Calu3 (cell line): ENCODE measurements around the gene PI16. TPM values are rescaled to one million over a fixed set of nuclear protein-coding genes. Genes with fewer than 3 reads are reported as not detected.

Experiments
- BruUV-seq: library from RNA; stranded (reverse); fragments of 400-500 nt; replicated peaks from 2 replicates; lab custom pipeline; 2021; lab: Mats Ljungman, UMichigan
- CTCF ChIA-PET: fragments of 300-600 bp; sonication (Branson Sonifier 250); formaldehyde crosslinking; loops from one replicate; lab custom pipeline; 2022; ENCODE audit warnings: antibody characterized with exemption; lab: Charles Lee
- DNase-seq: peaks from one replicate; pipeline ENCODE4 v3.0.0; 2022
- H3K27ac Mint-ChIP-seq: one replicate; pipeline ENCODE4 v1.8.0; 2022; ENCODE audit warnings: mixed read lengths; ENCODE audit not compliant: unreplicated experiment
- H3K27me3 Mint-ChIP-seq: one replicate; pipeline ENCODE4 v1.8.0; 2022; ENCODE audit warnings: mixed read lengths; ENCODE audit not compliant: unreplicated experiment
- H3K36me3 Mint-ChIP-seq: one replicate; pipeline ENCODE4 v1.8.0; 2022; ENCODE audit warnings: mild to moderate bottlenecking, moderate library complexity, mixed read lengths; ENCODE audit not compliant: insufficient read depth, unreplicated experiment
- H3K4me1 Mint-ChIP-seq: one replicate; pipeline ENCODE4 v1.8.0; 2022; ENCODE audit warnings: mild to moderate bottlenecking, low read depth, mixed read lengths; ENCODE audit not compliant: unreplicated experiment
- H3K4me3 Mint-ChIP-seq: one replicate; pipeline ENCODE4 v1.8.0; 2022; ENCODE audit warnings: mild to moderate bottlenecking, low read depth, moderate library complexity, mixed read lengths; ENCODE audit not compliant: unreplicated experiment
- H3K9me3 Mint-ChIP-seq: one replicate; pipeline ENCODE4 v1.8.0; 2022; ENCODE audit warnings: low read depth, mixed read lengths; ENCODE audit not compliant: unreplicated experiment
- intact Hi-C: fragments of 100-400 bp; cut with micrococcal nuclease; formaldehyde crosslinking; loops from one replicate; pipeline ENCODE4 v1.10.0; 2022; ENCODE audit not compliant: unreplicated experiment
- total RNA-seq: library from RNA; stranded (reverse); gene quantifications from 2 replicates; pipeline ENCODE4 v1.2.3, GENCODE V29; 2022
- TF ChIP-seq, protein P1 (sequence below): fragments of 200-600 bp; IDR thresholded peaks from one replicate; pipeline ENCODE4 v1.8.0; 2022; ENCODE audit warnings: antibody characterized with exemption; ENCODE audit not compliant: unreplicated experiment

PI16 gene
- total RNA-seq, 1 experiment from 2014 or later, result 0.17 TPM

DNA sequence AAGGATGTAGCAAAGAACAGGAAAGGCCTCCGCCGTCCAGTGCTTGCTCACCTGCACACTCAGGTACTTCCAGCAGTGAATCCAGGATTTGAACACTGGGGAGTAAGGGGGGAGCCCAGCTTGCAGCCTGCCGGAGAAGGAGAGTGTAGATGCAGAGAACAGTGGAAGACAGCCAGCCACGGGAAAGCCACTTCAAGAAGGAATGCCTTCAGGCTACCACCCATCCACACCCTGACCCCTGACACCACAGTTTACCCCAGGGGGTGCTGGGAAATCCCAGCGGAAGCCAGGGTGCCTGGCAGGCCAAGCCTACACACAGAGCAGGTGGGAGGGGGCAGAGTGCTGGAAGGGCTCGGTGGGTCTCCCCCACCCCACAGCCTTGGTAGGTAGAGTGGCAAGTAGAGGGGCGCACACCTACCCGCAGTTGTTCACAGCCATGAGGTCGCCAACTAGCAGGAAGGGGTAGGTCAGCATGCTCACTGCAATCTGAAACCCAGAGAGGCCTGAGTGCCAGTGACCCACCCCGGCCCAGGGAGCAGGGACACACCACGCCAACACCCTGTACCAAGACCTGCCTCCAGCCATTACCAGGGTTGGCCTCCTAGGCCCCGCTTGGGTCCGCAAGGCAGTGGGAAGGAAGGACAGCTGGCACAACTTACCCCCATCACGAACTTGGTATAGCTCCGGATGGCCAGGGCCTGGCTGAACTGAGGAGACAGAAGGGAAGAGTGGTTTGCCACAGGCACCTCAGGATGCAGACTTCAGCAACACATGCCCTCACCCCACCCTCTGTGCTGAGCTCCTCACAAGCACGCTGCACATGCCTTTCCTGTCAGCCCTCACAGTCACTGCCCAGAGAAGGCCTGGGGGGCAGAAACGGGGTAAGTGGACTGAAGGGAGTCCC is 15.7 kb downstream of the PI16 start:
- H3K4me3 Mint-ChIP-seq, result no peak overlapping the region
- no peaks in the 10 kb centered on the region for H3K9me3 Mint-ChIP-seq
- TF ChIP-seq, protein P1, sequence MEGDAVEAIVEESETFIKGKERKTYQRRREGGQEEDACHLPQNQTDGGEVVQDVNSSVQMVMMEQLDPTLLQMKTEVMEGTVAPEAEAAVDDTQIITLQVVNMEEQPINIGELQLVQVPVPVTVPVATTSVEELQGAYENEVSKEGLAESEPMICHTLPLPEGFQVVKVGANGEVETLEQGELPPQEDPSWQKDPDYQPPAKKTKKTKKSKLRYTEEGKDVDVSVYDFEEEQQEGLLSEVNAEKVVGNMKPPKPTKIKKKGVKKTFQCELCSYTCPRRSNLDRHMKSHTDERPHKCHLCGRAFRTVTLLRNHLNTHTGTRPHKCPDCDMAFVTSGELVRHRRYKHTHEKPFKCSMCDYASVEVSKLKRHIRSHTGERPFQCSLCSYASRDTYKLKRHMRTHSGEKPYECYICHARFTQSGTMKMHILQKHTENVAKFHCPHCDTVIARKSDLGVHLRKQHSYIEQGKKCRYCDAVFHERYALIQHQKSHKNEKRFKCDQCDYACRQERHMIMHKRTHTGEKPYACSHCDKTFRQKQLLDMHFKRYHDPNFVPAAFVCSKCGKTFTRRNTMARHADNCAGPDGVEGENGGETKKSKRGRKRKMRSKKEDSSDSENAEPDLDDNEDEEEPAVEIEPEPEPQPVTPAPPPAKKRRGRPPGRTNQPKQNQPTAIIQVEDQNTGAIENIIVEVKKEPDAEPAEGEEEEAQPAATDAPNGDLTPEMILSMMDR, result no peak
- DNase-seq, result no peak
- intact Hi-C loops, result no loop called here
- CTCF ChIA-PET, result no interaction called here
- no peak overlapping the region for H3K27ac Mint-ChIP-seq
- H3K4me1 Mint-ChIP-seq, result no peaks in the 10 kb centered on the region
- no TSS peak for BruUV-seq
- H3K27me3 Mint-ChIP-seq, result no peaks in the 10 kb centered on the region
- H3K36me3 Mint-ChIP-seq, result peaks cover 41% of the 10 kb centered on the region

- Mint-ChIP-seq H3K4me3 (no peak overlapping the region), H3K9me3 (no peaks in the 10 kb centered on the region), H3K27ac (no peak overlapping the region), H3K36me3 (peaks cover 49% of the 10 kb centered on the region), H3K4me1 (no peaks in the 10 kb centered on the region), H3K27me3 (no peaks in the 10 kb centered on the region)
- intact Hi-C loops, result no loop called here
- BruUV-seq, result no TSS peak
- no peak for DNase-seq
- CTCF ChIA-PET, result interaction anchor here (0.5 kb wide), 1 partner anchor 220 kb away, joined by 4 read pairs; no protein-coding TSS in a partner anchor
- TF ChIP-seq, protein P1, result no peak
Measured at GRCh38 chr6:36970892-36971842, 16.6 kb downstream of the PI16 start.

DNA sequence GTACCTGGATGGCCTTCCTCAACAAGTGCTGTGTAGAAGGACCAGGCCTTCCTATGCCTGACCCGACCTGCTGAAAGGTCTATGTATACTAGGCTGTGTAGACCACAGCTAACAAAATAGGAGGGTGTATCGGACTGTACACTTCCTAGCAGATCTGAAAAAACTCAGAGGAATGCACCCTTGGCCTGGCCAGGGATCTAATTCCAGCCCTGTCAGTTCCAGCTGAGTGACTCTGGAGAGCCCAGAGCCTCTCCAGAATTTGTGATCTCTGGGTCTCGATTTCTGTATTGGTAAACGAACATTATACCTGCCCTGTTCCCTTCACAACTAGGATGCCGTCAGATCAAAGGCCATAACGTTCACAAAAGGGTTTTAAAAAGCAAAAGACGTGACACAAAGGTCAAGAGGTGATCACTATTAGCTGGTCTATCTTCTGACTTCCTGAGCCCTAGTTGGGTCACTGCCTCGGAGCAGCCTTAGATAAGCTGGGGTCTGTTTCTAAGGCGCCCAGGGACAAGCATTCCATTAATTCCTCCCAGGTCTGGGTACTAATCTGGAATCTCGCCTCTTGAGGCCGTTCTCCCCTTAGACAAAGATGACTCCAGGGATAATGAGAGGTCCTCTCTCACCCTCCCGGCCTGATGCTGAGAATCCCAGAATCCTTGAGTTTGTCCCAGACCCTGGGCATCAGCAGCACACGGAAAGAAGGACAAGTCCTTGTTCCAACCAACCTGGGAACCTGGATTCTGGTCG is 17.6 kb downstream of the PI16 start:
- TF ChIP-seq, protein P1, result no peak
- CTCF ChIA-PET, result interaction anchor here (0.5 to 1.2 kb wide), 4 partner anchors 11 to 1030 kb away, joined by 3 to 4 read pairs (median 4); no protein-coding TSS in a partner anchor
- Mint-ChIP-seq H3K4me1 (no peaks in the 10 kb centered on the region), H3K36me3 (peaks cover 47% of the 10 kb centered on the region), H3K27ac (no peak overlapping the region), H3K9me3 (no peaks in the 10 kb centered on the region), H3K4me3 (no peak overlapping the region), H3K27me3 (no peaks in the 10 kb centered on the region)
- no TSS peak for BruUV-seq
- DNase-seq, result no peak
- intact Hi-C loops, result no loop called here

- H3K4me3 Mint-ChIP-seq, result no peak overlapping the region
- TF ChIP-seq, protein P1, result no peak
- intact Hi-C loops, result no loop called here
- H3K27me3 Mint-ChIP-seq, result no peaks in the 10 kb centered on the region
- H3K9me3 Mint-ChIP-seq, result no peaks in the 10 kb centered on the region
- no peaks in the 10 kb centered on the region for H3K4me1 Mint-ChIP-seq
- CTCF ChIA-PET, result interaction anchor here (1.2 kb wide), 1 partner anchor 12 kb away, joined by 4 read pairs; no protein-coding TSS in a partner anchor
- no peak for DNase-seq
- no TSS peak for BruUV-seq
- peaks cover 37% of the 10 kb centered on the region for H3K36me3 Mint-ChIP-seq
- H3K27ac Mint-ChIP-seq, result no peak overlapping the region
Measured at GRCh38 chr6:36973190-36973589, 18.7 kb downstream of the PI16 start.
